HAP-1 (cell line): Measurements from ENCODE around the gene FAM180A.
"Not testable (repeated sequence)": the region's sequence is repeated elsewhere in the genome, so short reads cannot be mapped to it uniquely, and the experiment has no call there.

Experiments used
- DNase-seq, 2 experiments: peaks; one replicate each; pipeline ENCODE4 v3.0.0-alpha.2; 2016 to 2020; ENCODE audit warnings: low spot score in 2 of 2
- H3K27me3 ChIP-seq: fragments of 250-450 bp; sonication (Bioruptor Pico); 2 replicates; pipeline ENCODE4 v1.5.1; 2020; ENCODE audit warnings: low read depth, mild to moderate bottlenecking, moderate library complexity
- H3K36me3 ChIP-seq: fragments of 250-450 bp; sonication (Bioruptor Pico); replicated peaks from 2 replicates; pipeline ENCODE4 v1.5.1; 2020; ENCODE audit warnings: mild to moderate bottlenecking
- H3K4me1 ChIP-seq: fragments of 250-450 bp; sonication (Bioruptor Pico); 2 replicates; pipeline ENCODE4 v1.5.1; 2020; ENCODE audit warnings: mild to moderate bottlenecking
- H3K4me3 ChIP-seq: fragments of 250-450 bp; sonication (Bioruptor Pico); 2 replicates; pipeline ENCODE4 v1.5.1; 2020; ENCODE audit warnings: mild to moderate bottlenecking, moderate library complexity
- H3K9me3 ChIP-seq: fragments of 250-450 bp; sonication (Bioruptor Pico); 2 replicates; pipeline ENCODE4 v1.5.1; 2020; ENCODE audit warnings: mild to moderate bottlenecking, moderate library complexity
- in situ Hi-C: fragments of 300-500 bp; cut with MboI; formaldehyde crosslinking; loops from 3 replicates; pipeline ENCODE4 v1.14.3; 2020; ENCODE audit warnings: low sequenced_read_pairs, inconsistent platforms, mixed read lengths

Gene FAM180A

DNA sequence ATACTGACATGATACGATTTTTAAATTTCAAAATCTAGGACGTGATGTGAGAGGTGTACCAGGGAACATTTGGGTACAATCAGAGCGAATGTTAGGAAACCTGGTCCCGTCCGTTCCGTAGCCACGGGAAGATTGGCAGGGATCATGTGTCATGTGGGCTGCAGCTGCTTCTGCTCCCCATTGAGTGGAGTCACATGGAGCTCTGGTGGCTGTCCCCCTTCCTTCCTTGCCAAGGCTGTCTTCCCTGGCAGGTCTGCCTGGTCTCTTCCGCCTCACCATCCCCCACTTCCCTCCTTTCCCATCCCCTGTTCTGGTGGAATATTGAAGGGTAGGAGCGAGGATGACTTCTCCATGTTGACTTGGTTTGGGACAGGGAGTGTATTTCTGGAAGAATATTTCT is 33.8 kb upstream of the FAM180A start:
- Histone ChIP-seq H3K4me1 (peaks cover 5% of the 10 kb centered on the region), H3K36me3 (no peaks in the 10 kb centered on the region), H3K9me3 (no peaks in the 10 kb centered on the region; the same call in 1 of the 2 replicates), H3K4me3 (no peak overlapping the region), H3K27me3 (peaks cover 8% of the 10 kb centered on the region)
- in situ Hi-C loops: no loop called here
- no peak for DNase-seq

DNA sequence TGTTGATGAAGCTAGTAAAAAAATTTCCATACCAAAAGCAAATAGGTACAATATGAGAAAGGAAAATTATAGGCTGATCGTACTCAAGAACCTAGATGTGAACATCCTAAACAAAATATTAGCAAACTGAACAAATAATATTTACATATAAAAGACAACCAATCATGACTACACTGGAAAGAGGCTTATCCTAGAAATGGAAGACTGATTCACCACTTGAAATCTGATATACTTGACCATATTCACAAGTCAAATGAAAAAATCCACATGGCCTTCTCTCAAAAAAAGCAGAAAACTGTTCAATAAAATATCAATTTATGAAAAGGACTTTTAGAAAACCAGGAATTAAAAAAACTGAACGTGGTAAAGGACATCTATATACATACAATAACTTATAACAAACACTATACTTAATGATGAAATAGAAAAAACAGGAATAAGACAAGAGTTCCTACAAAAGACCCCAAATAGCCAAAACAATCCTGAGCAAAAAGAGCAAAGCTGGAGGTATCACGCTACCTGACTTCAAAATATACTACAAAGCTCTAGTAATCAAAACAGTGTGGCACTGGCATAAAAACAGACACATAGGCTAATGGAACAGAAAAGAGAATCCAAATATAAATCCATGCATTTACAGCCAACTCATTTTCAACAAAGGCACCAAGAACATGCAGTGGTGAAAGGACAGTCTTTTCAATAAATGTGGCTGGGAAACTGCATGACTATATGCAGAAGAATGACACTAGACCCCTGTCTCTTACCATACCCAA is 29.2 kb upstream of the FAM180A start:
- H3K4me3 ChIP-seq: no peak overlapping the region
- in situ Hi-C loops: no loop called here
- H3K36me3 ChIP-seq: no peaks in the 10 kb centered on the region
- no peaks in the 10 kb centered on the region; the same call in 1 of the 2 replicates for H3K27me3 ChIP-seq
- peaks cover 5% of the 10 kb centered on the region for H3K4me1 ChIP-seq
- no peaks in the 10 kb centered on the region; the same call in 1 of the 2 replicates for H3K9me3 ChIP-seq
- DNase-seq: no peak

DNA sequence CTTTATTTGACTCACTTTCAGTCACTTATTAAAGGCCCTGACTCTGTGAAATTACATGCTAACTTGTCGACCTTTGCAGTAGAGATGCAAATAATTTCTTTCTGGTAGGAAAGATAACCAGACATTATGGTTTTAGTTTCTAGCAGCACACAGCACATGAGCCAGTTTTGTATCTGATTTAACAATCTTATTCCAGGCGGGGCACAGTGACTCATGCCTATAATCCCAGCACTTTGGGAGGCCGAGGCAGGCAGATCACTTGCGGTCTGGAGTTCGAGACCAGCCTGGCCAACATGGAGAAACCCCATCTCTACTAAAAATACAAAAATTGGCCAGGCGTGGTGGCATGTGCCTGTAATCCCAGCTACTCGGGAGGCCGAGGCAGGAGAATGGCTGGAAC is 27.3 kb upstream of the FAM180A start:
- H3K4me1 ChIP-seq, DNase-seq, in situ Hi-C loops, H3K9me3 ChIP-seq, H3K36me3 ChIP-seq, H3K27me3 ChIP-seq, H3K4me3 ChIP-seq: not testable (repeated sequence)

DNA sequence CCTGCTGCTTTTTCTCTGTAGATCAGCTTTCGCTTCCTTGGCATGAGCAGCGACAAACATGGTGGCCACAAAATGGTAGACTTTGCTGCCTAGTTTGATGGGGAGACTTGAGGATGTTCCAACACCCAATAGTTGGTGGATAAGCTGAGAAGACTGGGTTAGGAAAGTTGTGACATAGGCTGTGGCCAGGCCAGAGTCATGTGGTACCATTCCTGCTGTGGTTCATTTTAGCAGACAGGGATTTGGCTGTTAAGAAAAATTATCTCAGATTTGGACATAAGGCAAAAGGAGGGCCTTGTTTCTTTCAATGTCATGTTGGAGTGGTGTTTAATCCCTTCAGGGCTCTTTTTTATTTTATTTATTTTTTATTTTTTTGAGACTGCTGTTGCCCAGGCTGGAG is 26.6 kb upstream of the FAM180A start:
- no peak for DNase-seq
- in situ Hi-C loops: no loop called here
- H3K4me3 ChIP-seq: no peak overlapping the region
- H3K36me3 ChIP-seq: no peaks in the 10 kb centered on the region
- no peaks in the 10 kb centered on the region; the same call in 1 of the 2 replicates for H3K27me3 ChIP-seq
- no peaks in the 10 kb centered on the region; the same call in 1 of the 2 replicates for H3K9me3 ChIP-seq
- peaks cover 2% of the 10 kb centered on the region for H3K4me1 ChIP-seq

DNA sequence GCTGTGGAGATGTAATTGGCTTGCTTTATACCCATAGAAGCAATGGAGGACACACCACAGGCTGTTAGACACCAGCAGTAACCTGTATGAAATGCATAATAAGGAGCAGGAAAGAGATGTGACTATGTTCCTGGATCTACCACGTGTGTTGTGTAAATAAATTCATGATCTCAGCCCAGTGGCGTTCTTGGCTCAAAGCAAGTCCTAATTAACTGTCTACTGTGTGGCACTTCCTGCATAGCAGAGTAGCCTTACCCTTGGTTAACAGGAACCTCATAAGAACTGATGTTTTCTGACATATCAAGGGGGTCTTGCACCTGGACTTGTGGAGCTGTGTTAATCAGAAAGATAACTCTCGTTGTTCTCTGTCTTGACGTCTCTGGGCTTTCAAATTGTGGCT is 25.7 kb upstream of the FAM180A start:
- Histone ChIP-seq H3K27me3 (no peaks in the 10 kb centered on the region; the same call in 1 of the 2 replicates), H3K9me3 (no peaks in the 10 kb centered on the region; the same call in 1 of the 2 replicates), H3K4me3 (no peak overlapping the region), H3K4me1 (no peaks in the 10 kb centered on the region), H3K36me3 (no peaks in the 10 kb centered on the region)
- in situ Hi-C loops: no loop called here
- no peak for DNase-seq

DNA sequence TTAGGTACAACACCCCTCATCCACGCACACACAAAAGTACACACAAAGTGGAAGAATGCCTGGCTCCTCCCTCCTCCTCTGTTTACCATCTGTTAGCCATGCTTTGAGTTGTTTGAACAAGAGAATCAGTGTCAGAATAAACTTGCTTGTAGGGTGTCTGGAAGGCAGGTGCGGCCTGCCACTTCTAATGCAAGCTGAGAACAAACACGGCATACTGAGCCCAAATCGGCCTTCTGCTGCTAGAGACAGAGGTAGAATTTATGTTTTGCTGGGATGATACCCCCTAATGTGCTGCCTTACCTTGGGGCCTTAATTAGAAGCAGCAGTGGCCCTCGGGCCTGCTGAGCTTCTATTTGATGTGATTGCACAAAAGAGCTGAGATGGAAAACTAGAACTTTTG is 24.9 kb upstream of the FAM180A start:
- Histone ChIP-seq H3K9me3 (no peaks in the 10 kb centered on the region; the same call in 1 of the 2 replicates), H3K4me1 (no peaks in the 10 kb centered on the region), H3K4me3 (no peak overlapping the region), H3K36me3 (no peaks in the 10 kb centered on the region), H3K27me3 (no peaks in the 10 kb centered on the region; the same call in 1 of the 2 replicates)
- no peak for DNase-seq
- in situ Hi-C loops: no loop called here

DNA sequence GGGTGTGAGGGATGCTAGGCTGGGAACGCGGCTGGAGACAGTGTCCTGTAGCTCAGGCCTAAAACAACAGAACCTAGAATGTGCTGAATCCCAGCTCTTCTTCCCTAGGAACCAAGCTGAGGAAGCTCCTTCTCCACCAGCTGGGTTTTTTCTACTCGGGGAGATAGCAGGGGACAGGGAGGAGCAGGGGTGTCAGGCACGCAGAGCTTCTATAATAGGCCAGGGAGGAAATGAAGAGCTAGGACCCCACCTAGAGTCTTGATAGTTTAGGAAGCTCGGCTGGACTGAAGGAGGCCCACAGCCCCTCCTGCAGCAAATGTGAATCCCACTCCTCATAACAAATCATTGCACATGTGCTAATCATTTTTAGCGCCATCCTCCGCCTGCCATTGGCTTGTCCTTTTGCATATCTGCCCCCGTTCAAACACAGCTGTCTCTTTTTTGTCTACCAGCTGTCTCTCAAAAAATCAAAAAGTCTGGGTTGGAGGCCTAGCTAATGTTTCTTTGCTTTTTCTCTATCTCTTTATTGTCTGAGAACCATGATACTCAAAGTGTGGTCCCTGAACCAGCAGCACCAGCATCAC is 24.1 kb upstream of the FAM180A start:
- DNase-seq: no peak
- Histone ChIP-seq H3K4me1 (no peaks in the 10 kb centered on the region), H3K4me3 (no peak overlapping the region), H3K36me3 (no peaks in the 10 kb centered on the region), H3K9me3 (no peaks in the 10 kb centered on the region; the same call in 1 of the 2 replicates), H3K27me3 (no peaks in the 10 kb centered on the region)
- in situ Hi-C loops: no loop called here

DNA sequence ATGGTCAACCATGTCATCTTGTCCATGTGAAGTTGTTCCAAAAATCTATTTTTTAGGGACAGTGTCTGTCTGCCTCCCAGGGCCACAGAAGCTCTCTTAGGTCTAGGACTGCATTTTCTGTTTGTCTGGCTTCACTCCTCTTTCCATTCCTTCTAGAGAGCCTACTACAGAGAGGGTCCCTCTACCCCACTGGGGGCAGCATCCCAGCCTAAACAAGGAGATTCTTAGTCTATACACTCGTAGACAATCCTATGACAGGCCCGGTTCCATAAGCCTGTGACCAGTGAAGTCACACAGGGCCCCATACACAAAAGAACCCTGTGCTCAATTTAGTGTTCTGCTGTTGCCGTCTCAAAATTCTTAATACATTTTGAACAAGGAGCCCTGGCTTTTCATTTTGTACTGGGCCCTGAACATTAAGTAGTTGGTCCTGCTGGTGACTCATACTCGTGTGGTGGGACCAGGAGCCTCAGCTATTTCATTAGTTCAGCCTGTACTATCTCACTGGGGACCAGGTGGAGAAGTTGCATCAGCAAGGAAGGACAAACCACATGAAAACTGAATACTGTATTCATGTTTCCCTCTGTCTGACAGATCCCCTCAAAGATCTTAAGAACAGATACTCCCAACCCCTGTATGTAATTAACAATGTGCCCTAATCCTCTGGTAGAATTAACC is 23.5 kb upstream of the FAM180A start:
- in situ Hi-C loops: no loop called here
- no peaks in the 10 kb centered on the region for H3K4me1 ChIP-seq
- no peak for DNase-seq

DNA sequence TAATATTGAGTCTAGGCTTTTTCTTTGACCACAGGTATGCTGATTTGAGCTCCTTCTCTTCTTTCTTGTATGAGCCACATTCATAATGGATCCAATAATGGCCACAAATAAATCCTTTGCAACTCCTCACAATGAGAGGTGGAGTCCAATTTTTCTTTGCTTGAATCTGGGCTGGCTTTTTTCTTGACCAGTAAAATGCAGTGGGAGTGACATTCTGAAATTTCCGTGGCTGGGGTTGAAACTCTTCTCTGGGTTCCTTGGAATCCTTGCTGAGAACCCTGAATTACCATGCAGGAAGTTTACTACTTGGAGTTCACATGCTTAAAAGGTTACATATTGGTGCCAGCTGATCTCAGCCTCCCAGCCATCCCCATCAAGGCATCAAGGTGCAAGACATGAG is 22.4 kb upstream of the FAM180A start:
- Histone ChIP-seq H3K36me3 (no peaks in the 10 kb centered on the region), H3K4me1 (no peaks in the 10 kb centered on the region), H3K4me3 (no peak overlapping the region), H3K27me3 (no peaks in the 10 kb centered on the region), H3K9me3 (no peaks in the 10 kb centered on the region)
- no peak for DNase-seq
- in situ Hi-C loops: no loop called here

More for the DNA sequence above, 23.5 kb upstream of the FAM180A start:
- Histone ChIP-seq H3K9me3 (no peaks in the 10 kb centered on the region), H3K36me3 (no peaks in the 10 kb centered on the region), H3K4me3 (no peak overlapping the region), H3K27me3 (no peaks in the 10 kb centered on the region)

DNA sequence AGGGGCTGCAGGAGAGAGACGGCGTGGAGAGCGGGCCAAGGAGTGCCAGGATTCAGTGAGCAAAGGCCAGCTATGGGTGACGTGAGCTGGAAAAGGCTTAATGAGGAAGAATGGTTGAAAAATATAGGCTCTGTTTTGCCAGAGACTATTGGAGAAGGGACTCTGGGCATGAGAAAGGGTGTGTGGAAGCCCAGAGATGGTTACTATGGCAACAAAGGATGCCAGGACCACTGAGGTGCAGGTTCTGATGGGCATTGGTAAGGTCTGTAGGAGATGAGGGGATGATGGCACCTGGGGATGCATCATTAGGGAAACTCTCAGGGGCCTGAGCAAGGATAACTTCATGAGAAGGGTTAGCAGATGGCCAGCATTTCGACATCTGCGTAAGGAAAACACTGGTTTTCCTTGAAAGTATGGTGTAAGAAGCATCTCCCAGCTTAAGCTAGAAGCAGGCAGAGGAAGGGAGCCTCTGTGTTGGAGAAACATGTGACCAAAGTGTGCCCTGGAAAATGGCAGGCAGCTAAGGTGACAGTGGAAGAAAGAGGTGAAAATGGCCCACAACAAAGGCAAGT is 21.6 kb upstream of the FAM180A start:
- Histone ChIP-seq H3K9me3 (no peaks in the 10 kb centered on the region), H3K27me3 (no peaks in the 10 kb centered on the region), H3K36me3 (no peaks in the 10 kb centered on the region), H3K4me1 (no peaks in the 10 kb centered on the region), H3K4me3 (no peak overlapping the region)
- no peak for DNase-seq
- in situ Hi-C loops: no loop called here

DNA sequence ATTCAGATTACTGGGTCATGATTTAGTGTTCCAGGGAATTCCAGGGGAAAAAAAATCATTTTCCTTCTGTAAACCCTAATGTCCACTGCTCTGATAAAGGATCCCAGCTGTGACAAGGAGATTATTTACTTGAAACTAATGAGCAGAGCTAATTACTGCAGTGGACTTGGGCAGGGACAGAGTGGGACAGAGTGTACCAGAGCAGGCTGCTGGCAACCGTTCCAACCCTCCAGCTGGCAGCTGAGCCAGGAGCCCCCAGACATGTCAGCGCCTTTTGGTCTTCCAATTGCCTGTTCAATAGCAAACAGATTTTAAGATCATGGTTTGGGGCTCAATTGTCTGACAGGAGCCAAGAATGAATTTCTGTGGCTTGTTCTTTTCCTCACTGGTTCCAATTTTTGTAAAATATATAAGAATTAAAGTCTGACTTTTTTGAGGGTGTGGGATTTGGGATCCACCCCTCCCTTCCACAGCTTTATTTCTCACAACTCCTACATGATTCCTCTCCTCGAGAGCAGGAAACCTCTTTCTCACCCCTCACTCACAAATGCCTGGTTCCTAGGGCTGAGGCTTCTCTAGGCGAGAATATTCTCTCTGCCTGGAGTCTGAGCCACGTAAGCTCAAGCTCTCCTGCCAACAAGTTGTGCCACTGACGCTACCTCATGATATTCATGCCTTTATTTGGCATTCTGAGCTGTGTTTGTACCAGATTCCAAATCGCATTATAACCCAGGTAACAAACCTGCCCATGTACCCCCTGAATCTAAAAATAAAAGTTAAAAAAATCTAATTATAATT is 20.6 kb upstream of the FAM180A start:
- H3K36me3 ChIP-seq: no peaks in the 10 kb centered on the region
- H3K9me3 ChIP-seq: no peaks in the 10 kb centered on the region
- no peaks in the 10 kb centered on the region for H3K4me1 ChIP-seq
- H3K4me3 ChIP-seq: no peak overlapping the region
- in situ Hi-C loops: no loop called here
- H3K27me3 ChIP-seq: no peaks in the 10 kb centered on the region
- DNase-seq: no peak

DNA sequence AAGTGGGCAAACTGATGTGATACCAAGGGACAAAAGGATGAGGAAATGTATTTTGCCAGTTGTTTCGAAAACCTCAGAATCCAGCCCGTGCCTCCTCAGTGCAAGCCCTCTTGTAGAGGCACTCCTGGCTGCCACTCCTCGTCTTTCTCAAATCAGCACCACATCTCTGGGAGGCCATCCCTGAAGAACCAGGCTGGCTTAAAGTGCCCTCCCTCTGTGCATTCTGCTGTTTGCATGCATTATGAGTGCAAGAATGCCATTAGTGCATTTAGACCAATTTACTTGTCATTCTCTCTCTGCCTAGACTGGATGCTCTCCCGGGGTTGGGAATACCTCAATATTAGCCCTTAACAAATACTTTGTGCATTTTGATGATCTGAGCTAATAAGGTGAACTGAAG is 19.9 kb upstream of the FAM180A start:
- Histone ChIP-seq H3K27me3 (no peaks in the 10 kb centered on the region), H3K4me3 (no peak overlapping the region), H3K36me3 (no peaks in the 10 kb centered on the region), H3K9me3 (no peaks in the 10 kb centered on the region), H3K4me1 (no peaks in the 10 kb centered on the region)
- in situ Hi-C loops: no loop called here
- no peak for DNase-seq

DNA sequence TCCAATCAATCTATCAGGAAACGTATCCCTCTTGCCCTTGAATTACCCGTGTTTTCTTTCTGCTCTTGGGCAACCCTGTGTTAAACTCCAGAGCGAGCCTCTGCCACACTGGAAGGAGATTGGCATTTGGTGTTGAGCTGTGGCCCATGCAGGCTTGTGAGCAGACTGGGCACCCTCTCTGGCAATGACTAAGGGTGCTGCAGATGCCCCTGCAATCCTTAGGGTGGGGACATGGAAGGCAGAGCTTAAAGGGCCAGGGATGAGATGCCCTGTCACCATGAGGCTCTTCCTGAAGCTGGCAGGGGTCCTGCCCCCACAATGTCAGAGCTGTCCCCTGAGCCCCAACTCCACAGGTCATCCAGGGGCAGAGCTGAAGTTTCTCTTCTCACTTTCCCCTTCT is 19.5 kb upstream of the FAM180A start:
- in situ Hi-C loops: no loop called here
- no peaks in the 10 kb centered on the region for H3K9me3 ChIP-seq
- no peak overlapping the region for H3K4me3 ChIP-seq
- H3K36me3 ChIP-seq: no peaks in the 10 kb centered on the region
- H3K27me3 ChIP-seq: no peaks in the 10 kb centered on the region
- DNase-seq: no peak
- H3K4me1 ChIP-seq: no peaks in the 10 kb centered on the region
